Hematopoietic multipotent progenitor cell treated with erythropoietin and hydrocortisone succinate and interleukin-3 and kit ligand, for 15 days (in vitro differentiated cells): ENCODE measurements around the gene ITGA4.
A peak's percentile ranks its signal among the peaks of the same experiment; 100 is the strongest.

Experiments used
- DNase-seq: peaks from one replicate; pipeline ENCODE4 v3.0.0-alpha.2; 2015; ENCODE audit warnings: low spot score

ITGA4 gene

DNA sequence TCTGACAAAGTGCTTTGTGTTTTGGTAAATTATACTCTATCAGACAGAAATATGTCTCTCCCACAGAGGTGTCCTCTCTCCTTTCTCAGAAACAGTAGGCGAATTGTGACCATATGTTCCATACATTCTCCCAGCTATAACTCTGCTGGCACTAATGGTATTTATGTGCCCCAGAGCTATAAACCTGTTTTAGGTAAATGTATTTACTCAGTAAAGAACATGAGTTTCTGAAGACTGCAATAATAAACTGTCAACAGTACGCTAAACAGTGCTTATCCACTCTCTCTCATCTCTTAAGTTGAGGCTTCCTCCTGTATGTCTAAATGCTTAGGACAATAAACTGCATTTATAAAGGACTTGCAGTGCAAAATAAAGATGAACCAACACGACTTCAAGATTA, 58.5 kb downstream of the ITGA4 start:
- DNase-seq: no peak

DNA sequence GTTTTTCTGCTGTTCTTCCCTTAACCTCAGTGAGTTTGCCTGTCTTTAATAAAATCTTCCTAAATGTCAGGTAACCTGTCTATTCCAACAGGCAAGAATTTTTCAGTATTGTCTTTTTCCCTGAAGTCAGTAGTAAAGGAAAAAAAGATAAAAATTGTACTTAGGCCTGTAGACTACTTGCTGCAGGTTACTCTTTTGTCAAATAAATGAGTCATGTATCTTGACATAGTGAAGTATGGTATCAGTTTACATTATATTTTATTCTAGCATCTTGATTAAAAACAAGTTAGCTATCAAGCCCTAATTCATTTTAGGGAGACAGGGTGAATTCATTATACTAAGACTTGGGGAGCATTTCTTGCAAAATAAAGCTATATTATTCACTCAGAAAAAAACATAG, 59.8 kb downstream of the ITGA4 start:
- no peak for DNase-seq

DNA sequence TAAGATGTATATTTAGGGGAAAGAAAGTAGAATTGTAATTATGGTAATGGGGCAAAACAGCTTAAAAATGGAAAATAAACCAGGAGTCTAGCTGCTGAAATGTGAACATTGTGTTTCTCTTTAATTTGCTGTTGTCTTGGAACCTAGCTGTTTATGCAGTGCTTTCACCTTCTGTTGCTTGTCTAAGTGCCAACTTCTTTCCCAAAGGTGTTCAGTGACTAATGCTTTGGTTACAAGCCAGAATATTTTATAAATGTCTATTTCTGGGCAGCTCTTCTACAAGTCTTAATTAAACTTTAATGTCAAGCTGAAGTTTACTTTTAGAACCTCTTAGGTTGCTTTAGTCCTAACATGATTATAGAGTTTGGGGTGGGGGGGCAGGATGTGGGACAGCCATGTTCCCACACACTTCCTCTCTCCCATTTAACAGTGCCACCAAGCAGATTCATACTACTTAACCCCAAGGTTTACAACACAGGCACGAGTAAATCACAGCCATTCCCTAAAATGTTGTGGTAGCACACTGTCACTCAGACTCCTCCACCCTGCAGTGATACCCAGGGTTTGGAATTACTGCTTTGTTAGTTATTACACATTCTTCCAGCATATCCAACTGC, 60.6 kb downstream of the ITGA4 start:
- no peak for DNase-seq

DNA sequence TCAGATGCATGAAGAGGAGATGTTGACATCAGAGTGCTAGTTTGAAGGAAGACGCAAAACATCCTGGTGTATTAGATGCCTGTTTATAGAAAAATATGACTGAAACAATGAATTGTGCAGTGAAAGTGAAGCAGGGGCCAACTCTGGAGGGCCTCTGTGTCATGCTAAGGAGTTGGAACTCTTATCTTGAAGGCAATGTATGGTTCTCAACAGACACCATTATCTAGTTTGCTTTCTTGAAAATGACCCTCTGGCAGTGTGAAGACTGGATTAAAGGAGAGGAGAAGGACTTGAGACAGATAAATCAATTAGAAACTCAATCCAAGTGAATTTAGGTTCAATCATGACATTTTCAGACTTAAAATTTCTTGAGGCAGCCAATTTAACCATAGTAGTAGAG, 63.1 kb downstream of the ITGA4 start:
- DNase-seq: no peak

DNA sequence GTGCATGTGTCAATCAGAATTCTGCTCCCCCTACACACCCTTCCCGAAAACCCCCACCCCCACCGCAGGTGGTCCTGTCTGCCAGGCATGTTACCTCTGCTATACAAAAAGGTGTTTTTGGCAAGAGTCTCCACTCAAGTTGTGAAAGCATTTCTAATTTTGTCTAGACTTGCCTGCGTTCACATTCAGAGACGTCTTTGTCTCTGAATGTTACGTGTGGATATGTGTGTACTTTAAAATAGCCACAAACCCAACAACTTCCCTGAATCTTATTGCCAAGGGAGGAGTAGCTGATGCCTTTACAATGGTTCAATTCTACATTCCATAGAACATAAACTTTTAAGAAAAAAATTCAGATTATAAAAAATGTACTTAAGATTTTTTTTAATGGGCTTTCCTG, 66.6 kb downstream of the ITGA4 start:
- DNase-seq: no peak

DNA sequence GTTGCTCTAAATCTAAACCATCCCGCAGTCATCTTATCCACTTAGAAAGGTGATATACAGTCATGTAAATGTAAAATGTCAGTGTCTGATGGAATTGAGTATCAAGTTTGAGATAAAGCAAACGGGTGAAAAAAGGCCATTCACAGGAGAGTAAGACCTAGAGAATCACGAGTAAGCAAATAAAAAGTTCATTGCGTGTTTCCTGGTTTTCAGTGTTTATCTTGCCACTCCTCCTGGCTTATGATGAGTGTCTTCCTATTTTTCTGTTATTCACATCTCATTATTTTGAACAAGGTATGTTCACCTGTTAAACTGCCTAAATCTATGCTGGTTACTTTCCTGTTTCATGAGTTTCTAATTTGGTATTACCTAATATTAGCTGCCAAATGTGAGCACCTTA, 68.8 kb downstream of the ITGA4 start:
- DNase-seq: no peak

DNA sequence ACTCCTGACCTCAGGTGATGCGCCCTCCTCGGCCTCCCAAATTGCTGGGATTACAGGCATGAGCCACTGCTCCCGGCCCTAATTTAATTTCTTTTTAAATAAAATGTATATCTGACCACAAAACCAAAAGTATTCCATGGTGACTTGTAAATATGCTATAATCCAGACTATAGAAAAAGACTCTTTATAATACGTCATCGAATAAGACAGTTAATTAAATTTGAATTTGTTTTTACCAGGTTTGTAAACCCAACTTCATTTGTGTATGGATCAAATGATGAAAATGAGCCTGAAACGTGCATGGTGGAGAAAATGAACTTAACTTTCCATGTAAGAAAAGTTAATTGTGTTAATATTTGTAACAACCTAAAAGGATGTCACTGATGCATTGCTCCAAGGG, 69.9 kb downstream of the ITGA4 start:
- DNase-seq: no peak

DNA sequence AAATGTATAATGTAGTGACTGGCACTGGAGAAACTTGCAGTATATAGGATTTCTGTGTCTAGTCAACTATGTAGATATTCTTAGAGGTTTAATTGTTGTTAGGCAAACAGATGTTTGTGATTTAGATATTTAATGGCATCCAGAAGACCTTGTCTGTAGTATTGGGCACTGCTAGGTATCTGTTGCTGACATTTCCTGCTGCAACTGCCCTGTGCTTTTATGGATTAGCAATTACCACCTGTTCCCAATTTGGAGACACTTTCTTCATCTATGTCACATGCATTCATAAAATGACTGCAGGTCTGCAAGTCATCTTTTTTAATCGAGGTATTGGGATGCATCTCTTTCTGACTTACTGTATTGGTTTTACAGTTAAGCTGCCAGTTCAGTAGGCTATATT, 71.3 kb downstream of the ITGA4 start:
- DNase-seq: no peak

DNA sequence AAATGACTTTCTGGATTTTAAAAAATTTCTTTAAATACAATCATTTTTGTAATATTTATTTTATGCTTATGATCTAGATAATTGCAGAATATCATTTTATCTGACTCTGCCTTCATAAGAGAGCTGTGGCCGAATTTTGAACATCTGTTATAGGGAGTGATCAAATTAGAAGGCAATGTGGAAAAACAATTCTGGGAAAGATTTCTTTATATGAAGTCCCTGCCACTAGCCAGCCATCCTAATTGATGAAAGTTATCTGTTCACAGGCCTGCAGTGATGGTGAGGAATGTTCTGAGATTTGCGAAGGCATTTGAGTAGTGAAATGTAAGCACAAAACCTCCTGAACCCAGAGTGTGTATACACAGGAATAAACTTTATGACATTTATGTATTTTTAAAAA, 79.5 kb downstream of the ITGA4 start:
- DNase-seq: no peak

DNA sequence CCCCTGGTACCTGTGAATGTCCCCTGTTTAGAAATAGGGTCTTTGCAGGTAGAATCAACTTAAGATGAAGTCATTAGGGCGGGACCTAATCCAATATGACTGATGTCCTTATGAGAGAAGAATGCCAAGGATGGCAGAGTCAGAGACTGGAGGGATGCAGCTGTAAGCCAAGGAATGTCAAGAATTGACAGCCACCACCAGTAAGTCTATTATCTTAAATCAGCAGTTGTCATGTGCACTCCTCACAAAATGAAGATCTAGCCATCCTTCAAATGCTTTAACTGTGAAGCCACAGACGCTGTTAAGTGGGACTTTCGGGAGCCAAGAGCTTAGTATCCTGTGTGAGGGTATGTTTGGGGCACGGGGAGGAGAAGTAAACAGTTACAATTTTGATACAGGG, 83.2 kb downstream of the ITGA4 start:
- DNase-seq: no peak

DNA sequence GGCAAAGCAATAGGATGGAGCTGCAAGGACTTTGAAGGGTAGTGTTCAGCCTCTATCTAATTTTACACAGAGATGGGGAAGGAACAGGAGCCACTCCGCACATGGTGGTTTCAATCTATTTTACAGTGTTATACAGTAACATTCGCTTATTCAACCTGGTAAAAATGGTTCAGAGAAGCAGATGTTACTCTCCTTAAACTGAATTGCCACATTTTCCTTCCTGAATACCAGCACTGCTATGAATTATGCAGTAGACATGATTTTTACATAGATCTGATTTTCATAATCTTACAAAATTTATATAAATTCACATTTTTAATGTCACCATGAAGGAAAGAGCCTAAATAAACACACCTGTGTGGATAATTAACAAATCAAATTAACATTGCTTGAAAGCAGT, 85.0 kb downstream of the ITGA4 start:
- DNase-seq: no peak

DNA sequence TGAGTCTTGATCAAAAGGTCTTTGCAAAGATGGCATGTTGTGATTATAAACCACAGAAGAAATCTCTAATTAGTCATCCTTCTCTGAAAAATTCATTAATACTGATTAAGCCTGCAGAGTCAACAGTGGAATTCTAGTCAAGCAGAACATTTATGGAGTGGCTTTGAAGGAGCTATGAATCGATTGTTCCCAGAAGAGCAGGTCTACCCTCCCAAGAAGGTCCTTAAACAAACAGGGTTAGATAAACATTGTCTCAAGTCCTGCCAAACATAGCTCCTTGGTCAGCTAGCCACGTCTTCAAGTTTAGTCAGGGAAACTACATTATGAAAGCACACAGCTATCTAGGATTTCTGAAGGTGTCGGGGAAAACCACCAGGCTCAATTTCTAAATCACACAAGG, 88.9 kb downstream of the ITGA4 start:
- no peak for DNase-seq

DNA sequence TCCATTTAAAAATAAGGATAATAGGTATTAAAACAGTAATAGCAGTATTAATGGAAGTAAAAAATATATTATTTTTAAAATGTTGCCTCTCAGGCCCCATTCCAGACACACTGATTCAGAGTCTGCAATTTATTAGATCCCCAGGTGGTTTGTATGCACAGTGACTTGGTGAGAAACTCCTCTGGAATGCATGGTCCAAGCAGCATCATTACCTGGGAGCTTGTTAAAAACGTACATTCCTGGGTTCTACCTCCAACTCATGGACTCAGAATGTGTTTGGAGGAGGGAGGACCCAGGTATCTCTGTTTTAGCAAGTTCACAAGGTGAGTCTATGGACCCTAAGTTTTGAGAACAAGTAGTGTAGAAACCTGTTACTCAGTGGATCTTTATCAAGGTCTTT, 95.6 kb downstream of the ITGA4 start:
- no peak for DNase-seq

DNA sequence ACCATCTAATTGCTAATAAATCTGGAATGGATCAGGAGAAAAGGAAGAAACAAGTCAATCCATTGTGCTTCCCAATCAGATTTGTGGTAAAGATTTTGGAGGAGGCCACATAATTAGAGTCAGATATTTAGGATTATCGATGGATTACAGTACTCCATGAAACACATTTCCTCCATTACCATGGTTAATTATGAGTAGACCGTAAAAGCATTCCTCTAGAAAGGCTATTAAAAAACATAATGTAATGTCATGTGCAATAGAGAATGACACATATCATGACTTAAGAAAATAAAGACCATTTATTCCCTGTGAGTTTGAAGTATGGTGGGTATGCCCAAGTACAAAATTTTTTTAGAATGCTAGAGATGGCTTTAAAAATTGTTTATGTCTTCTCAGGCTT, 96.1 kb downstream of the ITGA4 start:
- DNase-seq: no peak

DNA sequence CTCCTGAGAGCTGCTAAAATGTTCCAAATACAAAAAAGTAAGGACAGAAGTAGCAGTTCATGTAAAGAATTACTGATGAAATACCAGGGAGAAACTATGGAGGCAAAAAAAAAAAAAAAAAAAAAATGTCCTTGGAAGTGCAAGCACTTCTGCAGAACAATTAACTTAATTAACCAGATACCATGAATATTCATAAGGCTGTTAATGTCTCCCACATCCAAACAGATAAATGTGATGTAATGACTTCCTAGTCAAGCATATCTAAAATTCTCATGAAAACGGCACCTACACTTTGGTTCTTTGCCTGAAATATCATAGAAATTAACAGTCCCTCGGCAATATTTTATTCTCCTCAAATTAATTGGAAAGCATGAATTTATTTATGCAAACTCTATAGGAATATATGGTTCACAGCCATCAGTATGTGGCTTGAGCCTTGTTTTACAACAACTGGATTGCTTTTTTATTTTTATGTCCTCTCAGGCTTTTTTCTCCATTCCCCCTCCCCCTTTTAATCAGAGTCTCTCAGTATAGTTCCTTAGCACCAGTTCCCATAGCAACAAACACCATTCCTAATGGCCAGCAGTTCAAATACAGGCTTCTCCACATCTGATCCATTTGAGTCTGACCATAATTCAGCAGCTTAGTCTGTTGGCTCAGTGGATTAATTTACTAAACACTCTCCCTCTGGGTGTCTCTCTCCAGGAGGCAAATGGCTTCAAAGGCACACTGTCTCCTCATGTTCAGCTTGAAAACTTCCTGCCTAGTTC, 97.1 kb downstream of the ITGA4 start:
- DNase-seq: no peak

DNA sequence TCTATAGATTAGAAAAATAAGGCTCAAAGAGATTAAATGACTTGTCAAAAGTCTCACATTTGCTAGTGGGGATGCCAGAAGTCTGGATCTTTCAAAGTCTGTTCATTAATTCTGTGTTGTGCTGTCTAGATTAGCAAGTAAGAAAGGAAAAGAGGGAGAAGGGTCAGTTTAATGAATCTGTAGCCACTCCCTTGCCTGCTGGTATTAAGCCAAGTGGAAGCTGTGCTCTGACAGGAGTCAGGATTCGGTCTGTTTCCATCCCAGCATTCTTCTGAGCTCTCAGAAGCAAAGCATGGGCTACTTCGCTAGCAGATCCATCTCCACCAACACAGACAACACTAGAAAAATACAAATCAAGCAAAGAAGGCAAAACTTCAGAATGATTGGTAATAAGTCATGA, 101.2 kb downstream of the ITGA4 start:
- no peak for DNase-seq

DNA sequence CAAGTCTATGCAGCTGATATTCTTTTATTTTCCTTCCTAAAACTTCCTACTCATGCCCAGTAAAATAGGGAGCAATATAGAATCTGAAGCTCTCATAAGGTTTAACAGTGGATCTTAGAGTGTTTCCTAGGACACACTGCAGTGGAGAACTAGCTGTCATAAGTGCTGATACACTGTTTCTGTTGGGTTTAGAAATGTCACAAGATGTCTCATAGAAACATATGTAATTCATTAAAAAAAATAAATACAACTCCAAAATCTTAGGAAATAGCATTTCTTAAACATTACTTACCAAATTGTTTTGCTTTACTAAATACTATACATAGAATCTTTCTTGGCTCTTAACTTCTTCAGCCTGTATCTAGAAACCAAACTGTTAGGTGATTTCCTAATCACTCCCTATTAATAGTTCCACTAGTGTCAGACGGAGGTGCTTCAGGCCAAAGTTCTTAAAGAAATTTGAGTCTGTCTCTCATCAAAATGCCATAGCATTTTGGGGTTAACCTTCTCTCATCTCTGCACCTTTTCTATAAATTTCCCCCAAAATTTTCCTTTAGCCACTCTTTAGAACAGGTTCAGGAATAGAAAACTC, 106.0 kb downstream of the ITGA4 start:
- DNase-seq: no peak

DNA sequence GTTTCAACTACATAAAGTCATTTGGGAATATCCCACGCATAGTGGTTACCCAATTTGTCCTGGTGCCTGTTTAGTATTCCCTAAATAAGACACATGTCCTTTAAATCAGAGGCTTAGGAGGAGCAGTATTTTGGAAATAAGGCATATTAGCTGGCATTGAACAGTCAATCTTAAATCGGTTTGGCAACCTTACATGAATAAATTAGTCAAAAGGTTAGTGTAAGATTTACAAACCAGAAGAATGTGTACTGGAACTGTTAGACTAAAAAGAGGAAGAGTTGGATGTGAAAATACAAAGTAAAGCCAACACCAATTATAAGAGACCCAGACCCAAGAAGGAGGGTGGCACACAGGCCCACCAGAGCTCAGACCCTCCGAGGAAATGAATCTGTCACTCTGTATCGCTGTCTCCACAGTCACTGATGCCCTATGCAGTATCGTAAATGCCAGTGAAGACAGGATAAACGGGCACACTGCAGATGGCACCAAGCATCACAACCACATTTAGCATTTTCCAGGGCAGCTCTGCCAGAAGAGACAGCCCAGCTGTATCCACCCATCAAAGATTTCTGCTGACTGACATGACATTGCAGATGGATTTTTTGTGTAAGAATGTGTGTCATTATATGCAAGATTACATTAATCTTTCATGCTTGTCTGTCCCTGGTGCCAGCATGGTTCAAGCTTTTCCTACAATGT, 109.3 kb downstream of the ITGA4 start:
- no peak for DNase-seq

DNA sequence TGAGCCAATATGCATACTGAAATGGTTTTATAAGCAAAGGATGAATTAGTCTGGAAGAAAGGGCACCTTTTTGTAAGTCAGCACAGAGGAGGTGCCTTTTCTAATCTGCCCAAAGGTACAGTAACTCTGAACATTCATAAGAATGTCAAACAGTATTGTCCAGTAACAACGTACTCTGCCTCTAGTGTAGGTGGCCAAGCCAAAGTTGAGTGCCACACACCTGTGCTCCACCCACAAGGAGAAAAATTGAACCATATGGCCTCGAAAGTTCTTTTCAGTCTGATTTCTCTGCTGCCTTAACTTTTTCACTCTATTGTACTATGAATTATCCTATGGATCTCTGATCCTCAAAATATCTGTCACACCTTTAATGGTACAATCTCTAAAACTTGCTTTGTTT, 112.9 kb downstream of the ITGA4 start:
- no peak for DNase-seq

DNA sequence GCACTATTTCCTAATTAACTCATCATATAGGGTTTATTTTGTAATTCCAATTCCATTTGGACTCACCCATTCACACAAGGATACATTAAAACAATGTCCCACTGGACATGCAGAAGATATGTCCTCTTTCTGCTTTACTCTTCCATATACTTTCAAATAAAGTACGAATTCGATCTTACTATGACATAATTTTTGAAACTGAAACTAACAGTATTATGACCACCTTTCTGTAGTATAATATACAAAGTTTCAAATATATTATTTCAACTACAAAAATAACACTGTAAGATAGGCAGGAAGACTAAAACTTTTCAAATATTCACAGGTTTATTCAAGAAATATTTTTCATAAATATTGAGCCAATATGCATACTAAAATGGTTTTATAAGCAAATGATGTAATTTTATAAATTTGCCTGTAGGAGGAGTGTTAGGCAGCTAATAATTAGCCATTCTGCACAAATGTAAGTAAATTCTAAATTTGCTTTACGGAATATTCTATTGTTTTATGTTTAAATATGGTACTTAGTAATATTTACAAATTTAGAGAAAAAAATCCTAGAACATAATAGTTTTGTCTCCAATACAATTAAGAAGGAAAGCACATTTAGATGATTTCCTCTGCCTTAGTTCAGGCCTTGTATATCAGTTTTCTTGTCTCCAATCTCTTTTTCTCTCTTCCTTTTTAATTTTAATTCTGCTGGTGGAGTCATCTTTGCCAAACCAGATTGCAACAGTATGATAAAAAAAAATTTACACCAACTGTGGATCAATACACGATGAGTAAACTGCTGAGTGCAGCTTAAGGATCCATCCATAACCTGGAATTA, 113.9 kb downstream of the ITGA4 start:
- DNase-seq: peak; percentile 16

DNA sequence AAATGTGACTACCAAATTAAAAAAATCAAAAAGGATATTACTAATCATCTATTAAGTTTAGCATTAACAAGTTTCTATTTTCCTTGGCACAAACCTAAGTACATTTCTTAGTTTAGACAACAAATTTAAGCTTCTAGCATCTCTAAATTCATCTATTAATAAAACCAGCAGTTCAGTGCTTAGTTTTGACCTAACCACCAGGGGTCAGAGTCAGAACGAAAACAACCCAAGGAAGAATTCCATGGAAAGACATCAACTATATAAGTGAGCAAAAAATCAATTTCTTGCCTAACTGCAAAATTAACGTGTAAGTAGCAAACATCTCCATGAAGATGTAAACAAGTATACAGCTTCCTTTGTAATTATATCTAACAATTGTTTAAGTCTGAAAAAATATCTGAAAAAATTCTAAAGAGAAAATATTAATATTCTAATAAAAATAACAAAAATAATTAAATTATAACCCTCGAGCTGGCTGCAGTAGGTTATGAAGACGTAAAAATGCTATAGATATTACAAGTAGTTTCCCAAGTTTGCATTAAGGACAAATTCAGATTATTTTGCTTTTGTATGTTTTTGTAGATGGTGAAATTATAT, 116.1 kb downstream of the ITGA4 start:
- DNase-seq: no peak

DNA sequence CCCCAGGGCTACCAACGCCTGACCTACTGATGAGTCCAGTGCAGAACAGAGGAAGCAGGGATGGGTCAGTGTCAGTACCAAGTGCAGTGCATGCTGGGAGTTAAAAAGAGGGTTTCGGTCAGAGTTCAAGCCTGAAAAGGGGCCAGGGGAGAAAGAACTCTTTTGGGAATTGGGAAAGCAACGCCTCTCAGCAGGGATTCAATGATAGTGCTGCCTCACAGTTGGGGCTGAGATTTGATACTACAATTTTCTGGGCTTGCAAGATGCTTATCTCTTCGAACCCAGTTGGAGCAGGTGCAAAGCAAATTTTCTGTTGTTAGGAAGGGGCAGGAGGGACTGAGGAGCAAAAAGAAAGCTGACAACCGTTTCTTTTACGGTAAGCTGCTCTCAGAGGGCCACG, 117.1 kb downstream of the ITGA4 start:
- no peak for DNase-seq
